Measurements from ENCODE around the gene DGKQ. TPM values are rescaled to one million over a fixed set of nuclear protein-coding genes. Genes with fewer than 3 reads are reported as not detected.
"Not testable (repeated sequence)": the region's sequence is repeated elsewhere in the genome, so short reads cannot be mapped to it uniquely, and the experiment has no call there.

The DGKQ gene
- total and polyA plus RNA-seq, 7 experiments from 2014 or later = 1.5 to 28.0 (median 16.5) TPM

- peaks cover 19 to 27% of the 10 kb centered on the region in 2 donors for H3K4me1 ChIP-seq (ENCODE audit: control insufficient read depth in 2 of 2, insufficient read depth in 2 of 2, low read length in 2 of 2)
- H3K36me3 ChIP-seq (ENCODE audit: control insufficient read depth in 2 of 3, insufficient read depth in 3 of 3, low read length in 3 of 3); POLR2A ChIA-PET; H3K4me3 ChIP-seq (ENCODE audit: low read length); H3K27me3 Mint-ChIP-seq; intact Hi-C loops (cut with micrococcal nuclease); H3K27me3 ChIP-seq (ENCODE audit: control insufficient read depth in 2 of 2, insufficient read depth in 2 of 2, low read length in 2 of 2); CTCF ChIA-PET; H3K4me3 Mint-ChIP-seq; H3K27ac ChIP-seq (ENCODE audit: low read depth, low read length); H3K9me3 ChIP-seq (ENCODE audit: control insufficient read depth in 2 of 3, low read length in 3 of 3); ATAC-seq: not testable (repeated sequence)
- Mint-ChIP-seq H3K27ac (peak overlapping the region in 2 of 9 donors; percentile 8 to 11), H3K9me3 (peaks cover 0 to 18% (median 5%) of the 10 kb centered on the region in 11 donors), H3K36me3 (peaks cover 4 to 33% (median 19%) of the 10 kb centered on the region in 5 donors), H3K4me1 (peaks cover 55 to 82% (median 70%) of the 10 kb centered on the region in 7 donors)
- peak in 1 of 9 donors; percentile 16 for DNase-seq
These were observed 54.2 kb downstream of the DGKQ start for GRCh38 chr4:919004-919680.

GRCh38 chr4:918591-918990 lies 54.8 kb downstream of the DGKQ start:
- H3K27me3 Mint-ChIP-seq; intact Hi-C loops (cut with micrococcal nuclease); H3K27me3 ChIP-seq (ENCODE audit: control insufficient read depth in 2 of 2, insufficient read depth in 2 of 2, low read length in 2 of 2); H3K4me3 ChIP-seq (ENCODE audit: low read length); H3K36me3 ChIP-seq (ENCODE audit: control insufficient read depth in 2 of 3, insufficient read depth in 3 of 3, low read length in 3 of 3); ATAC-seq; POLR2A ChIA-PET; H3K27ac Mint-ChIP-seq; CTCF ChIA-PET; DNase-seq; H3K27ac ChIP-seq (ENCODE audit: low read depth, low read length); H3K9me3 ChIP-seq (ENCODE audit: control insufficient read depth in 2 of 3, low read length in 3 of 3): not testable (repeated sequence)
- Mint-ChIP-seq H3K36me3 (peaks cover 4 to 33% (median 19%) of the 10 kb centered on the region in 5 donors), H3K4me3 (peak overlapping the region in 1 of 10 donors; percentile 13), H3K9me3 (peaks cover 0 to 18% (median 5%) of the 10 kb centered on the region in 11 donors), H3K4me1 (peaks cover 53 to 81% (median 68%) of the 10 kb centered on the region in 7 donors)
- H3K4me1 ChIP-seq (ENCODE audit: control insufficient read depth in 2 of 2, insufficient read depth in 2 of 2, low read length in 2 of 2) = peaks cover 18 to 27% of the 10 kb centered on the region in 2 donors

GRCh38 chr4:917992-918391 lies 55.4 kb downstream of the DGKQ start:
- DNase-seq (no peak), ATAC-seq (no peak)
- Histone ChIP-seq H3K9me3 (ENCODE audit: control insufficient read depth in 2 of 3, low read length in 3 of 3) (peaks cover 0 to 5% (median 0%) of the 10 kb centered on the region in 3 experiments), H3K27me3 (ENCODE audit: control insufficient read depth in 2 of 2, insufficient read depth in 2 of 2, low read length in 2 of 2) (no peaks in the 10 kb centered on the region), H3K27ac (ENCODE audit: low read depth, low read length) (no peak overlapping the region), H3K36me3 (ENCODE audit: control insufficient read depth in 2 of 3, insufficient read depth in 3 of 3, low read length in 3 of 3) (peaks cover 0 to 6% (median 2%) of the 10 kb centered on the region in 3 experiments), H3K4me3 (ENCODE audit: low read length) (no peak overlapping the region), H3K4me1 (ENCODE audit: control insufficient read depth in 2 of 2, insufficient read depth in 2 of 2, low read length in 2 of 2) (peaks cover 14 to 27% of the 10 kb centered on the region in 2 donors)
- no peaks in the 10 kb centered on the region for H3K27me3 Mint-ChIP-seq
- CTCF ChIA-PET = no interaction called here
- H3K4me3 Mint-ChIP-seq = no peak overlapping the region
- H3K36me3 Mint-ChIP-seq = peaks cover 4 to 33% (median 18%) of the 10 kb centered on the region in 5 donors
- peaks cover 50 to 77% (median 67%) of the 10 kb centered on the region in 7 donors for H3K4me1 Mint-ChIP-seq
- intact Hi-C loops (cut with micrococcal nuclease) = loop anchor here in 1 of 2 donors (2.0 kb wide), 1 partner anchor 15 kb away; the partner anchor contains the start of genes GAK and TMEM175
- peaks cover 0 to 18% (median 5%) of the 10 kb centered on the region in 11 donors for H3K9me3 Mint-ChIP-seq
- H3K27ac Mint-ChIP-seq = no peak overlapping the region
- POLR2A ChIA-PET = no interaction called here

GRCh38 chr4:917466-917865 lies 55.9 kb downstream of the DGKQ start:
- peaks cover 3 to 11% (median 6%) of the 10 kb centered on the region in 3 experiments for H3K36me3 ChIP-seq (ENCODE audit: control insufficient read depth in 2 of 3, insufficient read depth in 3 of 3, low read length in 3 of 3)
- peaks cover 0 to 5% (median 0%) of the 10 kb centered on the region in 3 experiments for H3K9me3 ChIP-seq (ENCODE audit: control insufficient read depth in 2 of 3, low read length in 3 of 3)
- ChIA-PET POLR2A (no interaction called here), CTCF (no interaction called here)
- H3K27me3 ChIP-seq (ENCODE audit: control insufficient read depth in 2 of 2, insufficient read depth in 2 of 2, low read length in 2 of 2) = no peaks in the 10 kb centered on the region
- intact Hi-C loops (cut with micrococcal nuclease) = loop anchor here in 1 of 2 donors (2.0 kb wide), 1 partner anchor 15 kb away; the partner anchor contains the start of genes GAK and TMEM175
- H3K27ac ChIP-seq (ENCODE audit: low read depth, low read length) = no peak overlapping the region
- peaks cover 46 to 71% (median 62%) of the 10 kb centered on the region in 7 donors for H3K4me1 Mint-ChIP-seq
- no peak for DNase-seq
- peaks cover 0 to 18% (median 4%) of the 10 kb centered on the region in 11 donors for H3K9me3 Mint-ChIP-seq
- peaks cover 4 to 31% (median 17%) of the 10 kb centered on the region in 5 donors for H3K36me3 Mint-ChIP-seq
- ATAC-seq = no peak
- no peak overlapping the region for H3K4me3 ChIP-seq (ENCODE audit: low read length)
- H3K27ac Mint-ChIP-seq = no peak overlapping the region
- no peaks in the 10 kb centered on the region for H3K27me3 Mint-ChIP-seq
- peaks cover 14 to 23% of the 10 kb centered on the region in 2 donors for H3K4me1 ChIP-seq (ENCODE audit: control insufficient read depth in 2 of 2, insufficient read depth in 2 of 2, low read length in 2 of 2)
- H3K4me3 Mint-ChIP-seq = peak overlapping the region in 3 of 10 donors; percentile 14 to 20 (median 17)

- H3K36me3 Mint-ChIP-seq = peaks cover 4 to 31% (median 12%) of the 10 kb centered on the region in 5 donors
- intact Hi-C loops (cut with micrococcal nuclease) = no loop called here
- Histone ChIP-seq H3K36me3 (ENCODE audit: control insufficient read depth in 2 of 3, insufficient read depth in 3 of 3, low read length in 3 of 3) (peaks cover 3 to 30% (median 17%) of the 10 kb centered on the region in 3 experiments), H3K4me3 (ENCODE audit: low read length) (peak overlapping the region; percentile 24), H3K4me1 (ENCODE audit: control insufficient read depth in 2 of 2, insufficient read depth in 2 of 2, low read length in 2 of 2) (peaks cover 14 to 18% of the 10 kb centered on the region in 2 donors), H3K27ac (ENCODE audit: low read depth, low read length) (peak overlapping the region; percentile 15), H3K9me3 (ENCODE audit: control insufficient read depth in 2 of 3, low read length in 3 of 3) (peaks cover 0 to 5% (median 0%) of the 10 kb centered on the region in 3 experiments), H3K27me3 (ENCODE audit: control insufficient read depth in 2 of 2, insufficient read depth in 2 of 2, low read length in 2 of 2) (no peaks in the 10 kb centered on the region)
- H3K9me3 Mint-ChIP-seq = peaks cover 0 to 18% (median 4%) of the 10 kb centered on the region in 11 donors
- H3K4me1 Mint-ChIP-seq = peaks cover 35 to 55% (median 48%) of the 10 kb centered on the region in 7 donors
- H3K27ac Mint-ChIP-seq = peak overlapping the region; percentile 19 to 94 (median 73)
- DNase-seq = peak in 6 of 9 donors; percentile 14 to 38 (median 30)
- no peaks in the 10 kb centered on the region for H3K27me3 Mint-ChIP-seq
- ChIA-PET POLR2A (no interaction called here), CTCF (no interaction called here)
- peak overlapping the region; percentile 68 to 83 (median 70) for H3K4me3 Mint-ChIP-seq
- ATAC-seq = peak; percentile 78
These were observed 57.8 kb downstream of the DGKQ start for GRCh38 chr4:915595-915994.

GRCh38 chr4:915041-915474 lies 58.3 kb downstream of the DGKQ start:
- DNase-seq (no peak), ATAC-seq (peak; percentile 63)
- Mint-ChIP-seq H3K4me1 (peaks cover 33 to 51% (median 45%) of the 10 kb centered on the region in 7 donors), H3K9me3 (peaks cover 0 to 18% (median 4%) of the 10 kb centered on the region in 11 donors), H3K27me3 (no peaks in the 10 kb centered on the region), H3K36me3 (peaks cover 4 to 29% (median 12%) of the 10 kb centered on the region in 5 donors), H3K27ac (peak overlapping the region; percentile 29 to 94 (median 77)), H3K4me3 (peak overlapping the region; percentile 68 to 83 (median 70))
- H3K4me1 ChIP-seq (ENCODE audit: control insufficient read depth in 2 of 2, insufficient read depth in 2 of 2, low read length in 2 of 2) = peaks cover 14 to 18% of the 10 kb centered on the region in 2 donors
- CTCF ChIA-PET = no interaction called here
- H3K9me3 ChIP-seq (ENCODE audit: control insufficient read depth in 2 of 3, low read length in 3 of 3) = peaks cover 0 to 5% (median 0%) of the 10 kb centered on the region in 3 experiments
- H3K27ac ChIP-seq (ENCODE audit: low read depth, low read length) = peak overlapping the region; percentile 15
- POLR2A ChIA-PET = no interaction called here
- no peaks in the 10 kb centered on the region for H3K27me3 ChIP-seq (ENCODE audit: control insufficient read depth in 2 of 2, insufficient read depth in 2 of 2, low read length in 2 of 2)
- peaks cover 3 to 35% (median 17%) of the 10 kb centered on the region in 3 experiments for H3K36me3 ChIP-seq (ENCODE audit: control insufficient read depth in 2 of 3, insufficient read depth in 3 of 3, low read length in 3 of 3)
- intact Hi-C loops (cut with micrococcal nuclease) = no loop called here
- H3K4me3 ChIP-seq (ENCODE audit: low read length) = peak overlapping the region; percentile 24

Data from naive thymus-derived CD4-positive, alpha-beta T cell (primary cell).